GM19463 (cell line): ENCODE measurements around the gene CRACDL.

ENCODE experiments used
- ATAC-seq: cut with Tn5 transposase; IDR thresholded peaks from one replicate; pipeline ENCODE4 v1.9.1; 2021; ENCODE audit warnings: mild to moderate bottlenecking, moderate library complexity; ENCODE audit not compliant: unreplicated experiment

CRACDL gene

GRCh38 chr2:98867539-98868309, 68.3 kb downstream of the CRACDL start:
- ATAC-seq = no peak

- no peak for ATAC-seq
Measured at GRCh38 chr2:98866033-98866432, 70.0 kb downstream of the CRACDL start.

GRCh38 chr2:98861601-98862000, 74.4 kb downstream of the CRACDL start:
- no peak for ATAC-seq

- no peak for ATAC-seq
Measured at GRCh38 chr2:98859323-98859722, 76.7 kb downstream of the CRACDL start.

- ATAC-seq = no peak
Measured at GRCh38 chr2:98857001-98857400, 79.0 kb downstream of the CRACDL start.

- ATAC-seq = no peak
Measured at GRCh38 chr2:98854682-98855081, 81.3 kb downstream of the CRACDL start.

- no peak for ATAC-seq
Measured at GRCh38 chr2:98852932-98853331, 83.1 kb downstream of the CRACDL start.

- no peak for ATAC-seq
Measured at GRCh38 chr2:98850074-98850473, 86.0 kb downstream of the CRACDL start.

GRCh38 chr2:98849113-98849512, 86.9 kb downstream of the CRACDL start:
- ATAC-seq = no peak

GRCh38 chr2:98847853-98848252, 88.2 kb downstream of the CRACDL start:
- ATAC-seq = no peak

GRCh38 chr2:98846041-98846440, 90.0 kb downstream of the CRACDL start:
- no peak for ATAC-seq

GRCh38 chr2:98842136-98842535, 93.9 kb downstream of the CRACDL start:
- no peak for ATAC-seq

GRCh38 chr2:98839292-98839691, 96.7 kb downstream of the CRACDL start:
- no peak for ATAC-seq

- no peak for ATAC-seq
Measured at GRCh38 chr2:98835831-98836385, 100.1 kb downstream of the CRACDL start.

- ATAC-seq = no peak
Measured at GRCh38 chr2:98833917-98834263, 102.1 kb downstream of the CRACDL start.

- no peak for ATAC-seq
Measured at GRCh38 chr2:98833172-98833916, 102.7 kb downstream of the CRACDL start.

GRCh38 chr2:98832172-98832571, 103.9 kb downstream of the CRACDL start:
- ATAC-seq = no peak

- ATAC-seq = no peak
Measured at GRCh38 chr2:98830571-98831145, 105.4 kb downstream of the CRACDL start.

- no peak for ATAC-seq
Measured at GRCh38 chr2:98829581-98830270, 106.3 kb downstream of the CRACDL start.

GRCh38 chr2:98828793-98829371, 107.1 kb downstream of the CRACDL start:
- ATAC-seq = no peak

- ATAC-seq = no peak
Measured at GRCh38 chr2:98828369-98828744, 107.7 kb downstream of the CRACDL start.
